ENCODE measurements around the gene POLH. TPM values are rescaled to one million over a fixed set of nuclear protein-coding genes. Genes with fewer than 3 reads are reported as not detected.
A peak's percentile ranks its signal among the peaks of the same experiment; 100 is the strongest.

POLH gene
- total and polyA plus RNA-seq, 9 of the 15 experiments (the other 6 are each of a cell fraction or from before 2014, with no cell fraction given) = 5.8 to 31.6 (median 20.6) TPM

GRCh38 chr6:43629505-43630300 lies 53.7 kb downstream of the POLH start (continued):
- TF ChIP-seq ZNF263 (CRISPR knock-in tag; IDR thresholded peaks at IDR 0.05; ENCODE audit: borderline replicate concordance) (peak; percentile 37; the same call in 1 of the 2 replicates), RFX5 (IDR thresholded peaks at IDR 0.05; ENCODE audit: low read depth, low read length) (no peak), SNRNP70 (optimal IDR thresholded peaks at IDR 0.05; ENCODE audit: low read depth, low read length) (peak; percentile 64), ZBTB40 (IDR thresholded peaks at IDR 0.05) (peak; percentile 48; the same call in 1 of the 2 replicates), ZBTB40 (CRISPR knock-in tag; IDR thresholded peaks at IDR 0.05) (no peak; the same call in 1 of the 2 replicates), MTA3 (IDR thresholded peaks at IDR 0.05; ENCODE audit: borderline replicate concordance) (peak; percentile 98), ZNF23 (CRISPR knock-in tag; IDR thresholded peaks at IDR 0.05) (peak; percentile 65; the same call in 1 of the 2 replicates), HNRNPH1 (optimal IDR thresholded peaks at IDR 0.05; ENCODE audit: low read depth, low read length) (no peak), MCM5 (IDR thresholded peaks at IDR 0.05; ENCODE audit: low read depth) (no peak), HLTF (IDR thresholded peaks at IDR 0.05) (no peak), NCOA1 (IDR thresholded peaks at IDR 0.05; ENCODE audit: low read depth) (peak; percentile 14; the same call in 1 of the 2 replicates), ARHGAP35 (IDR thresholded peaks at IDR 0.05; ENCODE audit: partially characterized antibody) (no peak)
- TF ChIP-seq, protein P1, sequence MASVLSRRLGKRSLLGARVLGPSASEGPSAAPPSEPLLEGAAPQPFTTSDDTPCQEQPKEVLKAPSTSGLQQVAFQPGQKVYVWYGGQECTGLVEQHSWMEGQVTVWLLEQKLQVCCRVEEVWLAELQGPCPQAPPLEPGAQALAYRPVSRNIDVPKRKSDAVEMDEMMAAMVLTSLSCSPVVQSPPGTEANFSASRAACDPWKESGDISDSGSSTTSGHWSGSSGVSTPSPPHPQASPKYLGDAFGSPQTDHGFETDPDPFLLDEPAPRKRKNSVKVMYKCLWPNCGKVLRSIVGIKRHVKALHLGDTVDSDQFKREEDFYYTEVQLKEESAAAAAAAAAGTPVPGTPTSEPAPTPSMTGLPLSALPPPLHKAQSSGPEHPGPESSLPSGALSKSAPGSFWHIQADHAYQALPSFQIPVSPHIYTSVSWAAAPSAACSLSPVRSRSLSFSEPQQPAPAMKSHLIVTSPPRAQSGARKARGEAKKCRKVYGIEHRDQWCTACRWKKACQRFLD (CRISPR knock-in tag; IDR thresholded peaks at IDR 0.05) = no peak
- TF ChIP-seq, protein P2, sequence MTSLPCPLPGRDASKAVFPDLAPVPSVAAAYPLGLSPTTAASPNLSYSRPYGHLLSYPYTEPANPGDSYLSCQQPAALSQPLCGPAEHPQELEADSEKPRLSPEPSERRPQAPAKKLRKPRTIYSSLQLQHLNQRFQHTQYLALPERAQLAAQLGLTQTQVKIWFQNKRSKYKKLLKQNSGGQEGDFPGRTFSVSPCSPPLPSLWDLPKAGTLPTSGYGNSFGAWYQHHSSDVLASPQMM (CRISPR knock-in tag; IDR thresholded peaks at IDR 0.05) = no peak
- TF ChIP-seq, protein P3, sequence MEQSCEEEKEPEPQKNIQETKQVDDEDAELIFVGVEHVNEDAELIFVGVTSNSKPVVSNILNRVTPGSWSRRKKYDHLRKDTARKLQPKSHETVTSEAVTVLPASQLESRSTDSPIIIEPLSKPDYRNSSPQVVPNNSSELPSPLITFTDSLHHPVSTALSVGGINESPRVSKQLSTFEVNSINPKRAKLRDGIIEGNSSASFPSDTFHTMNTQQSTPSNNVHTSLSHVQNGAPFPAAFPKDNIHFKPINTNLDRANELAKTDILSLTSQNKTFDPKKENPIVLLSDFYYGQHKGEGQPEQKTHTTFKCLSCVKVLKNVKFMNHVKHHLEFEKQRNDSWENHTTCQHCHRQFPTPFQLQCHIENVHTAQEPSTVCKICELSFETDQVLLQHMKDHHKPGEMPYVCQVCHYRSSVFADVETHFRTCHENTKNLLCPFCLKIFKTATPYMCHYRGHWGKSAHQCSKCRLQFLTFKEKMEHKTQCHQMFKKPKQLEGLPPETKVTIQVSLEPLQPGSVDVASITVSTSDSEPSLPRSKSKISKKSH (CRISPR knock-in tag; IDR thresholded peaks at IDR 0.05) = no peak
